HEK293 (cell line): ENCODE results near the gene NEXN.
A peak's percentile ranks its signal among the peaks of the same experiment; 100 is the strongest.

Experiments
- BCL11A ChIP-seq: fragments of 450-650 bp; formaldehyde crosslinking; IDR thresholded peaks from 2 replicates; pipeline ENCODE4 v1.5.1; 2016; ENCODE audit warnings: low read depth, missing biosample characterization, missing genetic modification characterization
- HOXC10 ChIP-seq: sonication (generic); formaldehyde crosslinking; IDR thresholded peaks from 2 replicates; pipeline ENCODE4 v1.8.1; 2023; ENCODE audit warnings: mild to moderate bottlenecking, missing genetic modification reagents
- IKZF3 ChIP-seq: fragments of 450-650 bp; IDR thresholded peaks from 2 replicates; pipeline ENCODE4 v1.5.0; 2018; ENCODE audit warnings: missing biosample characterization, mild to moderate bottlenecking, missing genetic modification characterization, moderate library complexity
- MEIS1 ChIP-seq: sonication (generic); formaldehyde crosslinking; IDR thresholded peaks from 2 replicates; pipeline ENCODE4 v1.8.1; 2022; ENCODE audit warnings: missing genetic modification reagents, mild to moderate bottlenecking, borderline replicate concordance
- TRIM28 ChIP-seq: IDR thresholded peaks from 2 replicates; pipeline ENCODE4 v1.6.1; 2011; ENCODE audit warnings: low read length, control low read depth, borderline replicate concordance
- YY1 ChIP-seq: fragments of 450-650 bp; formaldehyde crosslinking; IDR thresholded peaks from 2 replicates; pipeline ENCODE4 v1.5.1; 2018; ENCODE audit warnings: missing biosample characterization, missing genetic modification characterization
- ZBTB48 ChIP-seq: fragments of 450-650 bp; formaldehyde crosslinking; IDR thresholded peaks from 2 replicates; pipeline ENCODE4 v1.5.1; 2016; ENCODE audit warnings: missing biosample characterization, missing genetic modification characterization
- ZFP69B ChIP-seq: fragments of 450-650 bp; formaldehyde crosslinking; IDR thresholded peaks from 2 replicates; pipeline ENCODE4 v1.5.1; 2016; ENCODE audit warnings: missing biosample characterization, missing genetic modification characterization
- ZNF140 ChIP-seq: fragments of 450-650 bp; formaldehyde crosslinking; IDR thresholded peaks from 2 replicates; pipeline ENCODE4 v1.5.1; 2016; ENCODE audit warnings: missing biosample characterization, missing genetic modification characterization
- ZNF155 ChIP-seq: fragments of 450-650 bp; formaldehyde crosslinking; IDR thresholded peaks from 2 replicates; pipeline ENCODE4 v1.5.1; 2016; ENCODE audit warnings: missing biosample characterization, missing genetic modification characterization
- ZNF221 ChIP-seq: fragments of 450-650 bp; formaldehyde crosslinking; IDR thresholded peaks from 2 replicates; pipeline ENCODE4 v1.5.1; 2017; ENCODE audit warnings: missing biosample characterization, missing genetic modification characterization, borderline replicate concordance
- ZNF23 ChIP-seq: fragments of 450-650 bp; formaldehyde crosslinking; IDR thresholded peaks from 2 replicates; pipeline ENCODE4 v1.5.1; 2016; ENCODE audit warnings: missing biosample characterization, missing genetic modification characterization, borderline replicate concordance
- ZNF350 ChIP-seq: fragments of 450-650 bp; formaldehyde crosslinking; IDR thresholded peaks from 2 replicates; pipeline ENCODE4 v1.5.0; 2017; ENCODE audit warnings: missing biosample characterization, mild to moderate bottlenecking, missing genetic modification characterization
- ZNF394 ChIP-seq: fragments of 450-650 bp; formaldehyde crosslinking; IDR thresholded peaks from 2 replicates; pipeline ENCODE4 v1.5.1; 2016; ENCODE audit warnings: missing biosample characterization, missing genetic modification characterization, mild to moderate bottlenecking, moderate library complexity, borderline replicate concordance
- ZNF433 ChIP-seq: fragments of 450-650 bp; formaldehyde crosslinking; IDR thresholded peaks from 2 replicates; pipeline ENCODE4 v1.5.1; 2016; ENCODE audit warnings: missing biosample characterization, missing genetic modification characterization, low read depth
- ZNF514 ChIP-seq: fragments of 450-650 bp; formaldehyde crosslinking; IDR thresholded peaks from 2 replicates; pipeline ENCODE4 v1.5.1; 2016; ENCODE audit warnings: missing biosample characterization, missing genetic modification characterization
- ZNF529 ChIP-seq: fragments of 450-650 bp; formaldehyde crosslinking; IDR thresholded peaks from 2 replicates; pipeline ENCODE4 v1.5.1; 2017; ENCODE audit warnings: missing genetic modification characterization, missing biosample characterization; ENCODE audit not compliant: insufficient replicate concordance
- ZNF610 ChIP-seq: fragments of 450-650 bp; formaldehyde crosslinking; IDR thresholded peaks from 2 replicates; pipeline ENCODE4 v1.5.1; 2016; ENCODE audit warnings: missing biosample characterization, missing genetic modification characterization, borderline replicate concordance
- ZNF664 ChIP-seq: fragments of 450-650 bp; formaldehyde crosslinking; IDR thresholded peaks from 2 replicates; pipeline ENCODE4 v1.5.1; 2016; ENCODE audit warnings: missing biosample characterization, missing genetic modification characterization
- ZNF707 ChIP-seq: fragments of 450-650 bp; formaldehyde crosslinking; IDR thresholded peaks from 2 replicates; pipeline ENCODE4 v1.5.1; 2016; ENCODE audit warnings: missing biosample characterization, missing genetic modification characterization
- ZSCAN23 ChIP-seq: fragments of 450-650 bp; formaldehyde crosslinking; IDR thresholded peaks from 2 replicates; pipeline ENCODE4 v1.5.1; 2016; ENCODE audit warnings: missing biosample characterization, missing genetic modification characterization
- TF ChIP-seq, protein P1 (sequence below): fragments of 450-650 bp; formaldehyde crosslinking; optimal IDR thresholded peaks from 2 replicates; pipeline ENCODE3; 2016; ENCODE audit warnings: missing biosample characterization, mild to moderate bottlenecking, missing genetic modification characterization
- TF ChIP-seq, protein P2 (sequence below): fragments of 450-650 bp; IDR thresholded peaks from 2 replicates; pipeline ENCODE4 v1.5.1; 2018; ENCODE audit warnings: missing biosample characterization, mild to moderate bottlenecking, missing genetic modification characterization
- TF ChIP-seq, protein P3 (sequence below): fragments of 450-650 bp; formaldehyde crosslinking; IDR thresholded peaks from 2 replicates; pipeline ENCODE4 v1.5.1; 2017; ENCODE audit warnings: missing biosample characterization, missing genetic modification characterization
- TF ChIP-seq, protein P4 (sequence below): fragments of 450-650 bp; formaldehyde crosslinking; IDR thresholded peaks from 2 replicates; pipeline ENCODE4 v1.5.1; 2016; ENCODE audit warnings: missing biosample characterization, missing genetic modification characterization
- TF ChIP-seq, protein P5 (sequence below): fragments of 450-650 bp; formaldehyde crosslinking; IDR thresholded peaks from 2 replicates; pipeline ENCODE4 v1.5.1; 2016; ENCODE audit warnings: missing biosample characterization, missing genetic modification characterization
- TF ChIP-seq, protein P6 (sequence below): fragments of 450-650 bp; formaldehyde crosslinking; IDR thresholded peaks from 2 replicates; pipeline ENCODE4 v1.5.0; 2017; ENCODE audit warnings: missing biosample characterization, missing genetic modification characterization, borderline replicate concordance
- TF ChIP-seq, protein P7 (sequence below): sonication (generic); formaldehyde crosslinking; IDR thresholded peaks from 2 replicates; pipeline ENCODE4 v1.8.1; 2022; ENCODE audit warnings: mild to moderate bottlenecking, moderate library complexity, missing genetic modification reagents

Gene NEXN

DNA sequence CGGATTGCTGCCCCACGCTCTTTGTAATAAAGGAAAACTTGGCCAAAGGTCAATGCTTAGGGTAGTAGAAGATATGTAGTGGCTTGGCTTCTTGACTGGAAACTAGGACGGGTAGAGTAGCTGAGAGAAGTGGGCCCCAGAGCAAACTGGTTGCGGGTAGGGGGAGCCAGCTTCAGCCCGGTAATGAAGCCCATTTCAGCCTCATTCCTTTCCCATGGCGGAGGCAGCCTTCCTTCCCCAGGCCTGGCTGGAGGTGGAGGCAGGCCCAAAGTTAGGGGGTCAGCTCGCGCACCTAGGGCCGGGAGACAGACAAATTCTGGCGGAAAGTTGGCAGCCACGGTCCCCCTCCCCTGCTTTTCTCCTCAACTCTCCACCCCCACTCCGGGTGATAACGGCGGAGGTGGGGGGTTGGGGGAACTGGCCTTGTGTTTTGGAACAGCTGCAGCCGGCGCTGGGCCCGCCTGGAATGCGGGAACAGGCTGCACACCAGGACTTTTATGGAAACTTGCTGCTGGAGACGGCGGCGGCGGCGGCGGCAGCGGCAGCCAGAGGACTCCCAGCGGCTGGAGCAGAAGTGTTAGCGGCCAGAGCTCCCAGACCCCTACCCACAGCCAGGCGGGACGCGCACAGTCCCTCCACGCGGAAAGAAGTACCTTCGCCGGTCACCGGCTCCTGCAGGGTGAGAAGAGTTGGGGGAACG, at the start of gene NEXN (continued):
- peak; percentile 97 for TF ChIP-seq ZNF394 (tag by site-specific recombination)
- TF ChIP-seq YY1 (tag by site-specific recombination) = peak; percentile 81
- no peak for TF ChIP-seq ZNF350 (tag by site-specific recombination)
- TF ChIP-seq ZNF610 = no peak
- TF ChIP-seq ZNF140 (tag by site-specific recombination) = no peak
- TF ChIP-seq, protein P1, sequence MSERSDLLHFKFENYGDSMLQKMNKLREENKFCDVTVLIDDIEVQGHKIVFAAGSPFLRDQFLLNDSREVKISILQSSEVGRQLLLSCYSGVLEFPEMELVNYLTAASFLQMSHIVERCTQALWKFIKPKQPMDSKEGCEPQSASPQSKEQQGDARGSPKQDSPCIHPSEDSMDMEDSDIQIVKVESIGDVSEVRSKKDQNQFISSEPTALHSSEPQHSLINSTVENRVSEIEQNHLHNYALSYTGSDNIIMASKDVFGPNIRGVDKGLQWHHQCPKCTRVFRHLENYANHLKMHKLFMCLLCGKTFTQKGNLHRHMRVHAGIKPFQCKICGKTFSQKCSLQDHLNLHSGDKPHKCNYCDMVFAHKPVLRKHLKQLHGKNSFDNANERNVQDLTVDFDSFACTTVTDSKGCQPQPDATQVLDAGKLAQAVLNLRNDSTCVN (tag by site-specific recombination) = peak; percentile 55
- TF ChIP-seq, protein P2, sequence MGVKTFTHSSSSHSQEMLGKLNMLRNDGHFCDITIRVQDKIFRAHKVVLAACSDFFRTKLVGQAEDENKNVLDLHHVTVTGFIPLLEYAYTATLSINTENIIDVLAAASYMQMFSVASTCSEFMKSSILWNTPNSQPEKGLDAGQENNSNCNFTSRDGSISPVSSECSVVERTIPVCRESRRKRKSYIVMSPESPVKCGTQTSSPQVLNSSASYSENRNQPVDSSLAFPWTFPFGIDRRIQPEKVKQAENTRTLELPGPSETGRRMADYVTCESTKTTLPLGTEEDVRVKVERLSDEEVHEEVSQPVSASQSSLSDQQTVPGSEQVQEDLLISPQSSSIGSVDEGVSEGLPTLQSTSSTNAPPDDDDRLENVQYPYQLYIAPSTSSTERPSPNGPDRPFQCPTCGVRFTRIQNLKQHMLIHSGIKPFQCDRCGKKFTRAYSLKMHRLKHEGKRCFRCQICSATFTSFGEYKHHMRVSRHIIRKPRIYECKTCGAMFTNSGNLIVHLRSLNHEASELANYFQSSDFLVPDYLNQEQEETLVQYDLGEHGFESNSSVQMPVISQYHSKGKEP = peak; percentile 54; the same call in 1 of the 2 replicates
- TF ChIP-seq ZNF514 (tag by site-specific recombination) = no peak
- TF ChIP-seq ZNF155 (tag by site-specific recombination) = no peak
- no peak for TF ChIP-seq IKZF3 (tag by site-specific recombination)
- no peak for TF ChIP-seq ZNF23
- TF ChIP-seq ZNF707 (tag by site-specific recombination) = no peak
- TF ChIP-seq, protein P3, sequence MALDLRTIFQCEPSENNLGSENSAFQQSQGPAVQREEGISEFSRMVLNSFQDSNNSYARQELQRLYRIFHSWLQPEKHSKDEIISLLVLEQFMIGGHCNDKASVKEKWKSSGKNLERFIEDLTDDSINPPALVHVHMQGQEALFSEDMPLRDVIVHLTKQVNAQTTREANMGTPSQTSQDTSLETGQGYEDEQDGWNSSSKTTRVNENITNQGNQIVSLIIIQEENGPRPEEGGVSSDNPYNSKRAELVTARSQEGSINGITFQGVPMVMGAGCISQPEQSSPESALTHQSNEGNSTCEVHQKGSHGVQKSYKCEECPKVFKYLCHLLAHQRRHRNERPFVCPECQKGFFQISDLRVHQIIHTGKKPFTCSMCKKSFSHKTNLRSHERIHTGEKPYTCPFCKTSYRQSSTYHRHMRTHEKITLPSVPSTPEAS (tag by site-specific recombination) = peak; percentile 49; the same call in 1 of the 2 replicates
- no peak for TF ChIP-seq ZNF221 (tag by site-specific recombination)
- TF ChIP-seq, protein P4, sequence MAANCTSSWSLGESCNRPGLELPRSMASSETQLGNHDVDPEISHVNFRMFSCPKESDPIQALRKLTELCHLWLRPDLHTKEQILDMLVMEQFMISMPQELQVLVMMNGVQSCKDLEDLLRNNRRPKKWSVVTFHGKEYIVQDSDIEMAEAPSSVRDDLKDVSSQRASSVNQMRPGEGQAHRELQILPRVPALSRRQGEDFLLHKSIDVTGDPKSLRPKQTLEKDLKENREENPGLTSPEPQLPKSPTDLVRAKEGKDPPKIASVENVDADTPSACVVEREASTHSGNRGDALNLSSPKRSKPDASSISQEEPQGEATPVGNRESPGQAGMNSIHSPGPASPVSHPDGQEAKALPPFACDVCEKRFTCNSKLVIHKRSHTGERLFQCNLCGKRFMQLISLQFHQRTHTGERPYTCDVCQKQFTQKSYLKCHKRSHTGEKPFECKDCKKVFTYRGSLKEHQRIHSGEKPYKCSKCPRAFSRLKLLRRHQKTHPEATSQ = no peak
- no peak for TF ChIP-seq ZNF664
- no peak for TF ChIP-seq BCL11A (tag by site-specific recombination)
- no peak for TF ChIP-seq HOXC10 (CRISPR knock-in tag)
- TF ChIP-seq, protein P5, sequence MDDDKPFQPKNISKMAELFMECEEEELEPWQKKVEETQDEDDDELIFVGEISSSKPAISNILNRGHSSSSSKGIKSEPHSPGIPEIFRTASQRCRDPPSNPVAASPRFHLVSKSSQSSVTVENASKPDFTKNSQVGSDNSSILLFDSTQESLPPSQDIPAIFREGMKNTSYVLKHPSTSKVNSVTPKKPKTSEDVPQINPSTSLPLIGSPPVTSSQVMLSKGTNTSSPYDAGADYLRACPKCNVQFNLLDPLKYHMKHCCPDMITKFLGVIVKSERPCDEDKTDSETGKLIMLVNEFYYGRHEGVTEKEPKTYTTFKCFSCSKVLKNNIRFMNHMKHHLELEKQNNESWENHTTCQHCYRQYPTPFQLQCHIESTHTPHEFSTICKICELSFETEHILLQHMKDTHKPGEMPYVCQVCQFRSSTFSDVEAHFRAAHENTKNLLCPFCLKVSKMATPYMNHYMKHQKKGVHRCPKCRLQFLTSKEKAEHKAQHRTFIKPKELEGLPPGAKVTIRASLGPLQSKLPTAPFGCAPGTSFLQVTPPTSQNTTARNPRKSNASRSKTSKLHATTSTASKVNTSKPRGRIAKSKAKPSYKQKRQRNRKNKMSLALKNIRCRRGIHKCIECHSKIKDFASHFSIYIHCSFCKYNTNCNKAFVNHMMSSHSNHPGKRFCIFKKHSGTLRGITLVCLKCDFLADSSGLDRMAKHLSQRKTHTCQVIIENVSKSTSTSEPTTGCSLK (tag by site-specific recombination) = no peak
- TF ChIP-seq, protein P6, sequence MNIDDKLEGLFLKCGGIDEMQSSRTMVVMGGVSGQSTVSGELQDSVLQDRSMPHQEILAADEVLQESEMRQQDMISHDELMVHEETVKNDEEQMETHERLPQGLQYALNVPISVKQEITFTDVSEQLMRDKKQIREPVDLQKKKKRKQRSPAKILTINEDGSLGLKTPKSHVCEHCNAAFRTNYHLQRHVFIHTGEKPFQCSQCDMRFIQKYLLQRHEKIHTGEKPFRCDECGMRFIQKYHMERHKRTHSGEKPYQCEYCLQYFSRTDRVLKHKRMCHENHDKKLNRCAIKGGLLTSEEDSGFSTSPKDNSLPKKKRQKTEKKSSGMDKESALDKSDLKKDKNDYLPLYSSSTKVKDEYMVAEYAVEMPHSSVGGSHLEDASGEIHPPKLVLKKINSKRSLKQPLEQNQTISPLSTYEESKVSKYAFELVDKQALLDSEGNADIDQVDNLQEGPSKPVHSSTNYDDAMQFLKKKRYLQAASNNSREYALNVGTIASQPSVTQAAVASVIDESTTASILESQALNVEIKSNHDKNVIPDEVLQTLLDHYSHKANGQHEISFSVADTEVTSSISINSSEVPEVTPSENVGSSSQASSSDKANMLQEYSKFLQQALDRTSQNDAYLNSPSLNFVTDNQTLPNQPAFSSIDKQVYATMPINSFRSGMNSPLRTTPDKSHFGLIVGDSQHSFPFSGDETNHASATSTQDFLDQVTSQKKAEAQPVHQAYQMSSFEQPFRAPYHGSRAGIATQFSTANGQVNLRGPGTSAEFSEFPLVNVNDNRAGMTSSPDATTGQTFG (tag by site-specific recombination) = no peak
- peak; percentile 97 for TF ChIP-seq ZFP69B (tag by site-specific recombination)
- TF ChIP-seq ZSCAN23 (tag by site-specific recombination) = no peak
- TF ChIP-seq, protein P7, sequence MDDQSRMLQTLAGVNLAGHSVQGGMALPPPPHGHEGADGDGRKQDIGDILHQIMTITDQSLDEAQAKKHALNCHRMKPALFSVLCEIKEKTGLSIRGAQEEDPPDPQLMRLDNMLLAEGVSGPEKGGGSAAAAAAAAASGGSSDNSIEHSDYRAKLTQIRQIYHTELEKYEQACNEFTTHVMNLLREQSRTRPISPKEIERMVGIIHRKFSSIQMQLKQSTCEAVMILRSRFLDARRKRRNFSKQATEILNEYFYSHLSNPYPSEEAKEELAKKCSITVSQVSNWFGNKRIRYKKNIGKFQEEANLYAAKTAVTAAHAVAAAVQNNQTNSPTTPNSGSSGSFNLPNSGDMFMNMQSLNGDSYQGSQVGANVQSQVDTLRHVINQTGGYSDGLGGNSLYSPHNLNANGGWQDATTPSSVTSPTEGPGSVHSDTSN (CRISPR knock-in tag) = peak; percentile 63; the same call in 1 of the 2 replicates
- no peak for TF ChIP-seq MEIS1 (CRISPR knock-in tag)
- peak; percentile 40; the same call in 1 of the 2 replicates for TF ChIP-seq TRIM28
- TF ChIP-seq ZNF529 = no peak
- TF ChIP-seq ZNF433 = no peak
- TF ChIP-seq ZBTB48 (tag by site-specific recombination) = 0 out of 2 replicates have a peak, but pooled peaks have one; percentile 14
